ENCODE data around the gene ARSG.
"Not testable (repeated sequence)": the region's sequence is repeated elsewhere in the genome, so short reads cannot be mapped to it uniquely, and the experiment has no call there.

ARSG gene

GRCh38 chr17:68399638-68400403 is 108.5 kb downstream of the ARSG start:
- peak; percentile 13 for DNase-seq

- DNase-seq = no peak
Observed at GRCh38 chr17:68400404-68400735, 109.1 kb downstream of the ARSG start.

- no peak for DNase-seq
Observed at GRCh38 chr17:68401288-68401687, 110.0 kb downstream of the ARSG start.

GRCh38 chr17:68403122-68403521 is 111.8 kb downstream of the ARSG start:
- no peak for DNase-seq

GRCh38 chr17:68403837-68404236 is 112.5 kb downstream of the ARSG start:
- DNase-seq = not testable (repeated sequence)

GRCh38 chr17:68407656-68408055 is 116.4 kb downstream of the ARSG start:
- not testable (repeated sequence) for DNase-seq

- peak; percentile 57 for DNase-seq
Observed at GRCh38 chr17:68413597-68414560, 122.6 kb downstream of the ARSG start.

GRCh38 chr17:68414901-68415300 is 123.6 kb downstream of the ARSG start:
- DNase-seq = not testable (repeated sequence)

- DNase-seq = no peak
Observed at GRCh38 chr17:68417317-68417716, 126.0 kb downstream of the ARSG start.

GRCh38 chr17:68418876-68419275 is 127.6 kb downstream of the ARSG start:
- DNase-seq = no peak

GRCh38 chr17:68420065-68420464 is 128.8 kb downstream of the ARSG start:
- no peak for DNase-seq

- no peak for DNase-seq
Observed at GRCh38 chr17:68421486-68421885, 130.2 kb downstream of the ARSG start.

- no peak for DNase-seq
Observed at GRCh38 chr17:68422821-68423220, 131.5 kb downstream of the ARSG start.

- DNase-seq = no peak
Observed at GRCh38 chr17:68423251-68423650, 132.0 kb downstream of the ARSG start.

- no peak for DNase-seq
Observed at GRCh38 chr17:68424203-68424602, 132.9 kb downstream of the ARSG start.

GRCh38 chr17:68424861-68425260 is 133.6 kb downstream of the ARSG start:
- peak; percentile 88 for DNase-seq

GRCh38 chr17:68425979-68426378 is 134.7 kb downstream of the ARSG start:
- no peak for DNase-seq

- no peak for DNase-seq
Observed at GRCh38 chr17:68427575-68427974, 136.3 kb downstream of the ARSG start.

- DNase-seq = peak; percentile 28
Observed at GRCh38 chr17:68428498-68429172, 137.3 kb downstream of the ARSG start.

- DNase-seq = no peak
Observed at GRCh38 chr17:68429881-68430280, 138.6 kb downstream of the ARSG start.

- no peak for DNase-seq
Observed at GRCh38 chr17:68431045-68431608, 139.8 kb downstream of the ARSG start.

GRCh38 chr17:68431661-68432071 is 140.4 kb downstream of the ARSG start:
- peak; percentile 34 for DNase-seq

All from NCI-H69 (cell line).